ENCODE measurements around the gene COX10.

DNA sequence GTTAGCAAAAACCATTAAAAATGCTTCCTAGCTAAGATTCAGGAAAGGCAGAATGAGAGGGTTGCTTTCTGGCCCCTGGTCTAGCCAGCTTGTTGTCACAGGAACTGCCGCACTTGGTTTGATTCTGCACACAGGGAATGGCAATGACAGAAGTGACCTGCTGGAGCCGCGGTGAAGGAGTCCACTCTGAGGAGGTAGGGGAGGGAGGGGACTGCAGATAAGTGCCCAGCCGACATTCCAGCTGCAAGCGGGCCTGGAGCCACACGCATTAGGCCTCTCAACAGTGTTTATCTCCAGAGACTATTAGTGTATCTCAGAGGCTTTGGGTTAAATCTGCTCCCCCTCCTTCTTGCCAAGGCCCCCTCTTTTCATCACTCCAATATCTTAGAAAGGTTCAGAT, 128.7 kb downstream of the COX10 start:
- no peak for TF ChIP-seq POLR2AphosphoS5 (IDR thresholded peaks at IDR 0.05)
- TF ChIP-seq, protein P1, sequence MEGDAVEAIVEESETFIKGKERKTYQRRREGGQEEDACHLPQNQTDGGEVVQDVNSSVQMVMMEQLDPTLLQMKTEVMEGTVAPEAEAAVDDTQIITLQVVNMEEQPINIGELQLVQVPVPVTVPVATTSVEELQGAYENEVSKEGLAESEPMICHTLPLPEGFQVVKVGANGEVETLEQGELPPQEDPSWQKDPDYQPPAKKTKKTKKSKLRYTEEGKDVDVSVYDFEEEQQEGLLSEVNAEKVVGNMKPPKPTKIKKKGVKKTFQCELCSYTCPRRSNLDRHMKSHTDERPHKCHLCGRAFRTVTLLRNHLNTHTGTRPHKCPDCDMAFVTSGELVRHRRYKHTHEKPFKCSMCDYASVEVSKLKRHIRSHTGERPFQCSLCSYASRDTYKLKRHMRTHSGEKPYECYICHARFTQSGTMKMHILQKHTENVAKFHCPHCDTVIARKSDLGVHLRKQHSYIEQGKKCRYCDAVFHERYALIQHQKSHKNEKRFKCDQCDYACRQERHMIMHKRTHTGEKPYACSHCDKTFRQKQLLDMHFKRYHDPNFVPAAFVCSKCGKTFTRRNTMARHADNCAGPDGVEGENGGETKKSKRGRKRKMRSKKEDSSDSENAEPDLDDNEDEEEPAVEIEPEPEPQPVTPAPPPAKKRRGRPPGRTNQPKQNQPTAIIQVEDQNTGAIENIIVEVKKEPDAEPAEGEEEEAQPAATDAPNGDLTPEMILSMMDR (IDR thresholded peaks at IDR 0.05): no peak
- TF ChIP-seq POLR2A (IDR thresholded peaks at IDR 0.05; ENCODE audit: low read depth): no peak
- TF ChIP-seq EP300 (IDR thresholded peaks at IDR 0.05): no peak

All from esophagus muscularis mucosa (tissue), 4 donors.